NT2/D1 (cell line): ENCODE data around the gene MTTP.

Experiments used
- DNase-seq: peaks from one replicate; pipeline ENCODE4 v3.0.0-alpha.2; 2011; ENCODE audit warnings: low read depth, low spot score
- H3K27me3 ChIP-seq: 2 replicates; pipeline ENCODE4 v1.6.0; 2011; ENCODE audit warnings: mild to moderate bottlenecking; ENCODE audit not compliant: insufficient read length, insufficient read depth
- H3K36me3 ChIP-seq: 2 replicates; pipeline ENCODE4 v1.6.1; 2011; ENCODE audit warnings: mild to moderate bottlenecking, low read length, mixed read lengths; ENCODE audit not compliant: insufficient read depth, insufficient read length
- H3K4me1 ChIP-seq: 2 replicates; pipeline ENCODE4 v1.5.1; 2011; ENCODE audit not compliant: insufficient read depth, insufficient read length
- H3K4me3 ChIP-seq: 2 replicates; pipeline ENCODE4 v1.5.1; 2011; ENCODE audit warnings: low read depth; ENCODE audit not compliant: insufficient read length
- H3K9ac ChIP-seq: 2 replicates; pipeline ENCODE4 v1.6.0; 2011; ENCODE audit warnings: low read depth; ENCODE audit not compliant: insufficient read length
- H3K9me3 ChIP-seq: 2 replicates; pipeline ENCODE4 v1.5.1; 2011; ENCODE audit warnings: mild to moderate bottlenecking, low read length; ENCODE audit not compliant: insufficient read depth
- SUZ12 ChIP-seq: IDR thresholded peaks from 2 replicates; pipeline ENCODE4 v1.6.1; 2011; ENCODE audit not compliant: insufficient read length, insufficient read depth; ENCODE audit errors: extremely low read depth
- YY1 ChIP-seq: IDR thresholded peaks from 2 replicates; pipeline ENCODE4 v1.6.1; 2011; ENCODE audit not compliant: insufficient read length, insufficient read depth
- ZNF274 ChIP-seq: IDR thresholded peaks from 2 replicates; pipeline ENCODE4 v1.6.1; 2011; ENCODE audit warnings: mild to moderate bottlenecking, low read depth, low read length

MTTP gene

DNA sequence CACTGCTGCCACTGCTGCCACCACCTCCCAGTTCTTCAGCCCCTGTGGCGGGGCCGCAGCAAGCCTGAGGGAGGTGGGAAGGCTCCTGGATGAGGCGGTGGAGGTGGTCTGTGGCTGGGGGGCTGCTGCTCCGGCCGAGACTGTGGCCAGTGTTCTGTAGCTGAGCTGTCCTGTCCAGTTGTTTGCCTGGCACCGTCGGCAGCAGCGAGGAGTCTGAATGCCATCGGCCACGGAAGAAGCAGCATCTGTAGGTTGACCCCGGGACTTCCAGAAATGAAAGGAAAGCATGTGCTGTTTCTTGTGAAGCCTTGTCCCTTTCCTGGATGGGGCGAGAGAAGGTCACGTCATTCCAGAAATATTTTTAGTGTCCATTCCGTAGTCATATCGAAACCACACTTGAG is 79.7 kb downstream of the MTTP start:
- Histone ChIP-seq H3K27me3 (no peaks in the 10 kb centered on the region), H3K9me3 (no peaks in the 10 kb centered on the region; the same call in 1 of the 2 replicates), H3K4me1 (no peaks in the 10 kb centered on the region), H3K4me3 (no peak overlapping the region), H3K36me3 (no peaks in the 10 kb centered on the region), H3K9ac (no peak overlapping the region)
- TF ChIP-seq ZNF274 (no peak), SUZ12 (no peak), YY1 (no peak)
- DNase-seq, result no peak

- DNase-seq, result no peak
- TF ChIP-seq SUZ12 (no peak), ZNF274 (no peak), YY1 (no peak)
Measured at GRCh38 chr4:99655308-99656081, 80.9 kb downstream of the MTTP start.

DNA sequence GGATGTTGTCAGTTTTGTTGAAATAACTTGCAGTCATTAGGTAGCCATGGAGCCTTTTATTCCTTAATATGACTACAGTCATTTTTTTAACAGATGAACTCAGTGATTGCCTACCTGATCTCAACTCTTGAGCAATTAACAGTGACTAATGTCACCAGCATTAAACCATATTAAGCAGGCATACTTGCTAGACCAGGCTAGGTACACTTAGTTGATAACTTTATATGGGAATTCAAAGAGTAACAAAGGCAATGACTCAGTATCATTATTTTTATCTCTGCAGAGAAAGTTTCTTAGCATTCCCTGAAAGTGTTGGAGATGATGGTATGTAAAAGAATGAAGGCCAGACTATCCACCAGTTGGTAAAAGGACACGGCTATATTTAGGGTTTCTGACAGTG is 83.2 kb downstream of the MTTP start, which contains the start of gene C4orf54:
TSS of gene C4orf54 (minus strand) at position 31 of the 400 bp plus-strand sequence. CDS start 3,180 bp downstream, outside the sequence.
- Histone ChIP-seq H3K4me1 (no peaks in the 10 kb centered on the region), H3K36me3 (no peaks in the 10 kb centered on the region), H3K4me3 (no peak within 1 kb of the TSS), H3K27me3 (no peaks in the 10 kb centered on the region), H3K9me3 (no peaks in the 10 kb centered on the region; the same call in 1 of the 2 replicates), H3K9ac (no peak within 1 kb of the TSS)
- TF ChIP-seq YY1 (no peak), SUZ12 (no peak), ZNF274 (no peak)
- no peak for DNase-seq

More at GRCh38 chr4:99655308-99656081, 80.9 kb downstream of the MTTP start:
- Histone ChIP-seq H3K9me3 (no peaks in the 10 kb centered on the region; the same call in 1 of the 2 replicates), H3K4me1 (no peaks in the 10 kb centered on the region), H3K36me3 (no peaks in the 10 kb centered on the region), H3K9ac (no peak overlapping the region), H3K4me3 (no peak overlapping the region), H3K27me3 (no peaks in the 10 kb centered on the region)

DNA sequence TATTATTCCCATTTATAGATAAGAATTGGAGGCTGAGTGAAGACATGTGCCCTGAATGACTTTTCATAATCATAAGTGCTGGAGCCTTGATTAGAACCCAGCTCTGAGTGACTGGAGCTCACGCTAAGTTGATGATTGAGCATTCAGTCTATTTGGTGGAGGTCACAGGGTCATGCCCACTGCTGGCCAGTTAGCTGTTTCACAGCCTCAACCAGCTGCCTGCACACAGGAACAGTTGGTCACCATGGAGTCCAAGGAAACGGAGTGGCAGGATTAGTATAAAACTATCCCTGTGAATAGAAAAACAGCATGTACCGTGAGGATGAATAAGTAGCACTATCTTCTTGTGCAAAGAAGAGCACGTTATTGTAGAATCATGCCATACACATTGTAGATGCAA is 84.0 kb downstream of the MTTP start:
- Histone ChIP-seq H3K4me3 (no peak overlapping the region), H3K27me3 (no peaks in the 10 kb centered on the region), H3K9me3 (no peaks in the 10 kb centered on the region), H3K4me1 (no peaks in the 10 kb centered on the region), H3K36me3 (no peaks in the 10 kb centered on the region), H3K9ac (no peak overlapping the region)
- TF ChIP-seq YY1 (no peak), SUZ12 (no peak), ZNF274 (no peak)
- DNase-seq, result no peak

GRCh38 chr4:99661907-99662306 is 87.3 kb downstream of the MTTP start:
- DNase-seq, result no peak
- H3K36me3 ChIP-seq, result no peaks in the 10 kb centered on the region
- TF ChIP-seq YY1 (no peak), SUZ12 (no peak), ZNF274 (no peak)
- H3K4me3 ChIP-seq, result no peak overlapping the region
- H3K27me3 ChIP-seq, result no peaks in the 10 kb centered on the region
- no peaks in the 10 kb centered on the region for H3K9me3 ChIP-seq
- H3K4me1 ChIP-seq, result no peaks in the 10 kb centered on the region
- H3K9ac ChIP-seq, result no peak overlapping the region

DNA sequence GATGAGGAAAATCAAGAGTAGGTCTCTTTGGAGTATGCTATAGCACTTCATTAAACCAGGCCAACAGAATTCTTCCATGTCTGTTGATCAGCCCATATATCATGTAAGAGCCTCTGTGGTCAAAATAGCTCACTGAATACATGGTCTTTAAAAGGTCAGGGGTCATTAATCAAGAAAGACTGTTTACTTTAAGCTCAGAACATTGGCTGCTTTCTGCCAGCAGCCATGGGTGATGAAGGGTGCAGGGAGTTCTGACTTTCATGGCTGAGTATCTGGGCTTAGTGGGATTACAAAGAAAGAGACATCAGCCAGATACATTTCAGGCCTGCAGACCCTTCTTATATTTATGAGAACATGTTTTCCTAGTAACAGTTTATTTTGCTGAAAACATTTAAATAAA is 90.1 kb downstream of the MTTP start:
- H3K4me3 ChIP-seq, result no peak overlapping the region
- DNase-seq, result no peak
- no peaks in the 10 kb centered on the region for H3K36me3 ChIP-seq
- H3K27me3 ChIP-seq, result no peaks in the 10 kb centered on the region
- TF ChIP-seq SUZ12 (no peak), ZNF274 (no peak), YY1 (no peak)
- no peak overlapping the region for H3K9ac ChIP-seq
- H3K4me1 ChIP-seq, result no peaks in the 10 kb centered on the region
- no peaks in the 10 kb centered on the region for H3K9me3 ChIP-seq

DNA sequence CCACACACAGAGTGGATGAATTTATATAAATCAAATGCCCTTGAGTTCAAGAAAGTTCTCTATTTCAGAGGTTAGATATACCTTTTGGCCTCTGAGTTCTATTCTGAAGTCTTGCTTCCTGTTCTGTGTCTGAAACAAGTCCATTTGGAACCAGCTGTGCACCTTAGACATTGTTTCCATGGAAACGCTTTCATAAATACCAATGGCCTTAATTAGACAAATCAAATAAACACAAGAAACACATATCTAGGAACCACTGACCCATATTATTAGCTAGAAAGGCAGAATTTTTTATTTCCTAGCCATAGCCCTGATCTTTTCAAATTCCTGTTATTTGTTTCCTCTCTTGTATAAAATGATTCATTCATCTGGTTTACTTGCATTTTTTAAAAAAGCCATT is 91.4 kb downstream of the MTTP start:
- Histone ChIP-seq H3K4me3 (no peak overlapping the region), H3K9ac (no peak overlapping the region), H3K27me3 (no peaks in the 10 kb centered on the region), H3K9me3 (no peaks in the 10 kb centered on the region), H3K36me3 (no peaks in the 10 kb centered on the region), H3K4me1 (no peaks in the 10 kb centered on the region)
- no peak for DNase-seq
- no peak for TF ChIP-seq SUZ12
- no peak for TF ChIP-seq ZNF274
- TF ChIP-seq YY1, result no peak
